CD4-positive, alpha-beta T cell treated with Interleukin-6 at 100 ng/mL for 8 hours (primary cell): ENCODE measurements around the gene NOP10.

Experiments
- DNase-seq: peaks from one replicate; pipeline ENCODE4 v3.0.0-alpha.2; 2020; ENCODE audit warnings: mixed read lengths, low spot score

Gene NOP10

DNA sequence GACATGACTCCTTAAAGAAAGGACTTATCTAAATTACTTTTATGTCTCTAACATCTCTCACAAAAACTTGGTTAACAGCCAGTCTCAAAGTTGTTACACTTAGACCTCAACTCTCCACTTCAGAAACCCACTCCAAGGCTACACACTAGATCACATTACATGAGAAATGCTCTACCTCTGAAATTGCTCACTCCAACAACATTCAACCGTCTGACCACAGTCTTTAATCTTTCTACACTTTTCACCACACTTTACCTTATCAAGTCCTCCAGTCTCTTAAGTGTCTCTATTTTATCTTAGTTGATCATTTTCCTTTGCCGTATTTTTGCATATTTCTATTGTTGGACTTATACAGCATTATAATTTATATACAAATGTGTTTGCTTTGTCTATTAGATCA, 11.1 kb downstream of the NOP10 start:
- peak; percentile 33 for DNase-seq

DNA sequence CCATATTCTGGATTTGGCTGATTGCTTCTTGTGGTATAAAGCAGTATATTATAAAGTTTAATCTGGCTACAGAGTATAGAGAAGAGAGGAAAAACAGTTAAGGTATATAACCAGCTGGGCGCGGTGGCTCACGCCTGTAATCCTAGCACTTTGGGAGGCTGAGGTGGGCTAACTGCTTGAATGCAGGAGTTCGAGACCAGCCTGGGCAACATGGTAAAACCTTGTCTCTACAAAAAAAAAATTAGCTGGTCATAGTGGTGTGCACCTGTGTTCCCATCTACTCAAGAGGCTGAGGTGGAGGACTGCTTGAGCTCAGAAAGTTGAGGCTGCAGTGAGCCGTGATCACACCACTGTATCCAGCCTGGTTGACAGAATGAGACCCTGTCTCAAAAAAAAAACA, 12.7 kb downstream of the NOP10 start:
- no peak for DNase-seq

DNA sequence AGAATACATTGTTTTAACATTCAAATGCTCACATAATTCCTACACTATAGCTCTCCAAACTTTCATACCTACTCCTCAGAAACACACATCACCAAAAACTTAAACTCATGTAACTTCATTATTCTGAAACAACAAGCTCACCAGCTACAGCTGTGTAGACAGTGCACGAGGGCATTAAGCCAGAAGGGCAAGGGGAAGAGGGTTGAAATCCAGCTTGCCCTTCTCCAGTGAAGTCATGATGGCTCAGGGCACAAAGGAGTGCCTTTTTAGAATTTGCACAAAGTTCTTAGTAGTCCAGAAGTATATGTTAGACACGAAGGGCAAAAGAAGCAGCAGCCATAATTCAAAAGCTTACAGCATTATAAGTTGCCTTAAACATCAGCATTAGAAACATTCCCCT, 13.9 kb downstream of the NOP10 start:
- DNase-seq, result no peak

DNA sequence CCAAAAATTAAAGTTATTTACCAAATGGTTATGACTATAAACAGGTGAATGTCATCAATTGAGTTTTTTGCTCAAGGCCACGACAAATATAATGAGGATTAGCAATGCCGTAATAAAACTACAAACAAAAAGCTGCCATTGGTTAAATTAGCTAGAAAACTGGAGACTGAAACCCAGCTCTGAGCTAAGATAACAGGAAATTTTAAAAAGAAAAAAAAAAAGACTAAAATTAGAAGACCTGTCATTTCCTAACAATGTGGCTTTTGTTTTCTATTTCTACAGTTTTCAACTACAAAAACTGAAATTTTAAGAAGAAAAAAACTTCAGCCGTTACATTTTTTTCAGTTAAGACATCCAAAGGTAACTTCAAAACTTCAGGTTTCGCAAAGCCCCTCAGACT, 15.0 kb downstream of the NOP10 start:
- DNase-seq, result no peak

DNA sequence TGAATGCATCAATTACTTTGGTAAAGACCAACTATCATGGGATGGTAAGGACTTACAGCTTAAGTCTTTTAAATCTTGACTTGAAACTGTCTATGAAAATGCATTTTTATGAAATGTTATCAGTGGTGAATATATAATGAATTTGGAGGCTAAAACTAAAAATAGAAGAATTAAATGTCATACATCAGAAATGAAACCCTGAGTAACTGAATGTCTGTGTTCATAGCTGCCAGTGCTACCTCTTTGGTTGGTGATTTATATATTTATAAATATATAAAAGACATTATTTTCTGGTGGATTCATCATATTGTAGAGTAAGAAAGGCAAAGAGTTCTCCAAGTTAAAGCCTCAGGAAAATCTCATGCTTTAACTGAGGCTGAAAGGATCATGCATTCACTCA, 17.6 kb downstream of the NOP10 start:
- no peak for DNase-seq

GRCh38 chr15:34324933-34325332, 18.0 kb downstream of the NOP10 start:
- no peak for DNase-seq

GRCh38 chr15:34323217-34323616, 19.7 kb downstream of the NOP10 start:
- no peak for DNase-seq

DNA sequence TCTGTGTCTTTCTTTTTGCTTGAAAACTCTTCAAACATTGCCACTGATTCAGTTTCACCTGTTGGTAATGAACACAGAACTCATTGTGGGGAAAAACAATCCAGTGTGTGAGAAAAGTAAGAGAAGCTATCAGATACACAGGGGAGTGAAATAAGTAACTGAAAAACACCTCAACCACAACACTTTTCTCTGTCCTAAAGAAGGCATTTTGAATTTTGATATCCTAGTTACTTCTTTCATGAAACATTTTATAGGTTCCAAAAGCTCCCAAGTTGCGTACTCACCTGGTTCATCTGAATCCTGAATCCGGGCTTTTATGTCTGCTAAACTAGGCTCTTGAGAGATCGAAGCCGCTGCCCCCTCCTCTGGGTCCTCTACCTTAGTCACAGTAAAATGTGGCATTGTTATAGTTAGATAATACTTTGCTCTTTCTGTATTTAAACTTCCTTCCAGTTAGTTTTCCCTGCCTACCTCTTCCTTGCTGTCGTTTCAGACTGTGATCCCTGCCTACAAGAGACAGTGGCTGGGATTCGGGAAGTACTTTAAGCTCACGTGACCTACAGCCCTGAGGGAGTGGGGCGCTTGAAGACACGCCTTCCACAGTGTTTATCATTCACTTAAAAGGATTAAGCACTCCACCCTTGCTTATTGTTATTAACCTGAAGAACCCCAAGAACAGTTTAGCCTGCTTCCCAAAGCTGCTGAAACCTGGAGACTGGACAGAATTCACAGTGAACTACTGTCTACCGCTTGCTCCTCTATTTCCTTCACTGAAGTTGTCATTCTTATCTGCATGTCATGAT, 24.5 kb downstream of the NOP10 start:
- peak; percentile 29 for DNase-seq

GRCh38 chr15:34314491-34315490, 28.1 kb downstream of the NOP10 start:
- DNase-seq, result no peak

- DNase-seq, result no peak
Measured at GRCh38 chr15:34311563-34311962, 31.4 kb downstream of the NOP10 start.

GRCh38 chr15:34304613-34305012, 38.3 kb downstream of the NOP10 start:
- DNase-seq, result no peak

DNA sequence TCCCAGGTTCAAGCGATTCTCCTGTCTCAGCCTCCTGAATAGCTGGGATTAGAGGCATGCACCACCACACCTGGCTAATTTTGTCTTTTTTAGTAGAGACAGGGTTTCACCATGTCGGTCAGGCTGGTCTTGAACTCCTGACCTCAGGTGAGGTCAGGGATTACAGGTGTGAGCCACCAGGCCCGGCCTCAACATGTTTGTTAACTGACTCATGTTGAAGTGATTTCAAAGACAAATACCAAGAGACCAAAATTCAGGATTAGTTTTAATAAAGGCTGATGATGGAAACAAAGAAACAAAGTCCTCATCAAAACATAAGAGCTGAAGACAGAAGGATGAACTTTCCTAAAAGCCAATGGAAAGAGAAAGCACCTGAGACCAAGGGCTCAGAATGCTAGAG, 41.9 kb downstream of the NOP10 start:
- DNase-seq, result no peak

DNA sequence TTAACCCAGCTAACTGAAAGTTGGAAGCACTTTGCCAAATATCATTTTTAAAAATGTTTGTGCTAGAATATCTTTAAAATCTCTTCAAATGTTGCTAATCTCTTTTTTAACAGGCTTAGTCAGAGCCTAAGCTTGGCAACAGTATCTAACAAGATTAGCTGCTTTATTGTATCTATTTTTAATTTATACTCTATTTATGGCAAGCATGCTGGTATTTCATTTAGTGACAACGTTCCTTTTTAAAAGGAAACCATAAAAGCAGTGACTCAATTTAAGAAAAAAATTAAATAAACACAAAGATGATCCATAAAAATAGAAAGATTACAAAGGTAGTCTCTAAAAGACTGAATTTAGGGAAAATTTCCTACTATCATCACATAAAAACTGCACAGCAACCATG, 45.9 kb downstream of the NOP10 start:
- no peak for DNase-seq

DNA sequence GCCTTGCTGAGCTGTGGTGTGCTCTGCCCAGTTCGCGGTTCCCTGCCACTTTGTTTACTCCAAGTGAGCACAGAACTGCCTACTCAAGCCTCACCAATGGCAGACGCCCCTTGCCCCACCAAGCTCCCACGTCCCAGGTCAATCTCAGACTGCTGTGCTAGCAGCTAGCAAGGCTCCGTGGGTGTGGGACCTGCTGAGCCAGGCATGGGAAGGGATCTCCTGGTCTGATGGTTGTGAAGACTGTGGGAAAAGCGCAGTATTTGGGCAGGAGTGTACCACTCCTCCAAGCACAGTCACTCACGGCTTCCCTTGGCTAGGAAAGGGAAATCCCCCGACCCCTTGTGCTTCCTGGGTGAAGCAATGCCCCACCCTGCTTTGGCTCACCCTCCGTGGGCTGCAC, 50.3 kb downstream of the NOP10 start:
- DNase-seq, result no peak
